Activated CD4-positive, alpha-beta T cell treated with anti-CD3 and anti-CD28 coated beads, Interleukin-10, Interleukin-2, amounts not matched to agents 100 ng/mL and 50 ng/mL, durations not matched to agents 16 hours and 8 hours (primary cell): ENCODE data around the gene SMTN.
"Not testable (repeated sequence)": the region's sequence is repeated elsewhere in the genome, so short reads cannot be mapped to it uniquely, and the experiment has no call there.

ENCODE experiments used
- DNase-seq: peaks from one replicate; pipeline ENCODE4 v3.0.0-alpha.2; 2020

The SMTN gene

GRCh38 chr22:31080848-31081649 is at the start of gene SMTN:
SMTN (plus strand) TSS chr22:31081318; CDS start chr22:31083259, 1,941 bp downstream.
- DNase-seq, result peak; percentile 89

- no peak for DNase-seq
These were observed 44.2 kb upstream of the SMTN start for GRCh38 chr22:31036671-31037550.

- no peak for DNase-seq
These were observed 42.4 kb upstream of the SMTN start for GRCh38 chr22:31038686-31039085.

- no peak for DNase-seq
These were observed 41.7 kb upstream of the SMTN start for GRCh38 chr22:31039393-31039792.

- DNase-seq, result no peak
These were observed 40.3 kb upstream of the SMTN start for GRCh38 chr22:31040542-31041398.

GRCh38 chr22:31044262-31044861 is 36.8 kb upstream of the SMTN start:
- no peak for DNase-seq

GRCh38 chr22:31045900-31046538 is 35.1 kb upstream of the SMTN start:
- no peak for DNase-seq

GRCh38 chr22:31046539-31047226 is 34.4 kb upstream of the SMTN start:
- no peak for DNase-seq

- DNase-seq, result no peak
These were observed 32.5 kb upstream of the SMTN start for GRCh38 chr22:31048570-31048969.

GRCh38 chr22:31049815-31050420 is 31.2 kb upstream of the SMTN start:
- no peak for DNase-seq

GRCh38 chr22:31055117-31055634 is 25.9 kb upstream of the SMTN start:
- DNase-seq, result no peak

GRCh38 chr22:31055635-31056159 is 25.4 kb upstream of the SMTN start:
- no peak for DNase-seq

- no peak for DNase-seq
These were observed 24.0 kb upstream of the SMTN start for GRCh38 chr22:31056986-31057599.

GRCh38 chr22:31059663-31060062 is 21.5 kb upstream of the SMTN start:
- not testable (repeated sequence) for DNase-seq

GRCh38 chr22:31062566-31063230 is 18.4 kb upstream of the SMTN start:
- no peak for DNase-seq

GRCh38 chr22:31064369-31064768 is 16.7 kb upstream of the SMTN start:
- no peak for DNase-seq

- DNase-seq, result no peak
These were observed 12.1 kb upstream of the SMTN start for GRCh38 chr22:31068970-31069369.

GRCh38 chr22:31069691-31070314 is 11.3 kb upstream of the SMTN start:
- not testable (repeated sequence) for DNase-seq

- not testable (repeated sequence) for DNase-seq
These were observed 8.0 kb upstream of the SMTN start for GRCh38 chr22:31073125-31073524.
